ENCODE data around the gene TMC8. TPM values are rescaled to one million over a fixed set of nuclear protein-coding genes. Genes with fewer than 3 reads are reported as not detected.
A peak's percentile ranks its signal among the peaks of the same experiment; 100 is the strongest.

Gene TMC8
- total RNA-seq, 1 experiment from 2014 or later = 3.3 TPM

DNA sequence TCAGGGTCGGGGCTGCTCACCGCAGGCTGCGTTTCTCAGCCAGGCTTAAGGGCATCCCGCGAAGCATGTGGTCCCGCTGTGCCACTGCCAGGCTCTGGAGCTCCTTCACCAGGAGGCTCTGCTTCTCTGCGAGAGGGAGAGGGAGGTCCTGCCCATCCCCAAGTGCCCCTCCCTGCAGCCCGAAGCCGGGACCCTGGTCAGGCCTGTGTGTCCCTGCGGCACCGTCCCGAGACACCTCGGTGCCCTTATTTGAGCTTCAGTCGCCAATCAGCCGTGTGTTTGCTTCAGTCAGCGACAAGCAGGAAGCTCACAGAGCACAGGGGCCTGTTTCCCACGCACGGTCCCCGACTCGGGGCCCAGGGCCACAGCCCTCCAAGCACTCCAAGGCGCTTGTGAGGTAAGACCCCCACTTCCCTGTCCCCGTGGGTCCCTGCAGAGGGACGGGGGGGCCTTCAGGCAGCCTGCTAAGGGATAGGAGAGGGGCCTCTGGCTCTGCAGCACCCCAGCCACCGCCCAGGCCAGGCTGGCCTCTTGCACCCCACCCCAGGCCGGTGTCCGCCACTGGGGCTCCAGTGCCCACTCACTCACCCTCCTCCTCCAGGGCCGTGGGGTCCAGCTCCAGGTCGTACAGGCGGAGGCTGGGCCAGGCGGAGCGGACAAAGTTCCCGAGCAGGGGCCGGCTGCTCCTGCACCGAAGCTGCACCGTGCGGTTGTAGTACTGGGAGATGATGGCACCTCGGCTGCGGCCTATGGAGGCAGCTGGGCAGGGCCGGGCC is 5.2 kb upstream of the TMC8 start:
- Histone ChIP-seq H3K27me3 (ENCODE audit: control insufficient read depth, insufficient read depth, low read length) (no peaks in the 10 kb centered on the region), H3K36me3 (replicated peaks; ENCODE audit: control insufficient read depth, insufficient read depth, low read length) (peaks cover 10% of the 10 kb centered on the region), H3K4me3 (ENCODE audit: insufficient read depth, low read depth, low read length) (no peak overlapping the region)
- no peak for DNase-seq

DNA sequence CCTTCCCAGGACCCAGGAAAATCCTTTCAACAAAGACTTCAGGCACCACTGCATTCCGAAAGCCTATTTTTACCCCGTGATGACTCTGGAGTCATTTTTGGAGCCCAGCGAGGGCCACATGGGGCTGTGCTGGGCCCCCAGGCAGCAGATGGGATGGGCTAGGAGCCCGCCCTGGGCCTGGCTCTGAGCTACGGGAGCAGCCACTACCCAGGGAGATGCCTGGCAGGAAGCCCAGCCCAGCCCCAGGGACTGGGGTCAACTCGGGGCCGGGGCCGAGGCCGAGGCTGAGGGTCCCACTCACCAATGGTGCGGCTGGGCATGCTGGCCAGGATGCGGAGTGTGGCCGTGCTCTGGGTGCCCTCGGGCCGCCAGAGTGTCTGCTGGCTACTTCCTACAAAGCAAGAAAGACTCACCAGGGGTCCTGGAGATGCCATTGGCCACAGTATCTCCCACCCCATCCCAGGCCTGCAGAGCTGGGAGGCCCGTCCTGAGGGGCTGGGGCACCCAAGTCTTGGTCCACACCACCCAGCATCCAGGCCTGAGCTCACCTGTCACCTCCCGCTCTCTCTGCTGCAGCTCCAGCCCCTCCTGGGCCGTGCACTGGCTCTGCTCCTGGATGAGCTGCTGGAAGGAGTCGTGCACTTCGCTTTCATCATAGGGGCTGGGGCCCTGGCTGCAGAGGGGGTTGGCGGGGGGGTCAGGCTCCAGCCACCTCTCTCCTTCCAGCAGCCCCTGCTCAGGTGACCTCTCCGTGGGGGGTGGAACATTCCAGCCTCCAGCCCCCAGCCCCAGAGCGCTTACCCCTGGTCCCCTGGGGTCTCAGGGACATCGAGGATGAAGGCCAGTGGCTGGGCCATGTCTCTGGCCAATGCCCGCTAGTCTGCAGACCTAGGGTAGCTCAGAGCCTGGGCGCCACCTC is 4.3 kb upstream of the TMC8 start:
- Histone ChIP-seq H3K36me3 (replicated peaks; ENCODE audit: control insufficient read depth, insufficient read depth, low read length) (peaks cover 10% of the 10 kb centered on the region), H3K27me3 (ENCODE audit: control insufficient read depth, insufficient read depth, low read length) (no peaks in the 10 kb centered on the region; the same call in 1 of the 2 replicates), H3K4me3 (ENCODE audit: insufficient read depth, low read depth, low read length) (no peak overlapping the region)
- peak; percentile 61 for DNase-seq

DNA sequence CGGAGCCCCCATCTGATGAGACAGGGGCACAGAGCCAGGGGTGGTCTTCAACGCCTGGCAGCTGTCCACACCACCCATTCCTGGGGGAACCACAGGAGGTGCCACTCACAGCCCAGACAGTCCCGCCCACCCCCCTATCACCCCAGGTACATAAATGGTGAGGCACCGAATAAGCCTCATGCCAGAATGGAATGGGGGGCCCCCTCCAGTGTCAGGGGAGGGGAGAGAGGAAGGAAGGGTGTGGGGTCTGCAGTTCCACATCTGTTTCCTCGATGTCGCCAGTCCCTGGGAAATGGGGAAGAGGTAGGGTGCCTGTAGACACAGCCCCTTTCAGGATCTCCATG is 3.7 kb upstream of the TMC8 start:
- peak overlapping the region; percentile 75; the same call in 1 of the 2 replicates for H3K4me3 ChIP-seq (ENCODE audit: insufficient read depth, low read depth, low read length)

GRCh38 chr17:78127239-78127887 is 3.2 kb upstream of the TMC8 start:
- H3K4me3 ChIP-seq (ENCODE audit: insufficient read depth, low read depth, low read length) = peak overlapping the region; percentile 75
- H3K27me3 ChIP-seq (ENCODE audit: control insufficient read depth, insufficient read depth, low read length) = peaks cover 2% of the 10 kb centered on the region; the same call in 1 of the 2 replicates
- DNase-seq = peak; percentile 77
- H3K36me3 ChIP-seq (replicated peaks; ENCODE audit: control insufficient read depth, insufficient read depth, low read length) = peaks cover 8% of the 10 kb centered on the region

More for the DNA sequence above, 3.7 kb upstream of the TMC8 start:
- Histone ChIP-seq H3K36me3 (replicated peaks; ENCODE audit: control insufficient read depth, insufficient read depth, low read length) (peaks cover 9% of the 10 kb centered on the region), H3K27me3 (ENCODE audit: control insufficient read depth, insufficient read depth, low read length) (peaks cover 2% of the 10 kb centered on the region; the same call in 1 of the 2 replicates)
- DNase-seq = peak; percentile 52

DNA sequence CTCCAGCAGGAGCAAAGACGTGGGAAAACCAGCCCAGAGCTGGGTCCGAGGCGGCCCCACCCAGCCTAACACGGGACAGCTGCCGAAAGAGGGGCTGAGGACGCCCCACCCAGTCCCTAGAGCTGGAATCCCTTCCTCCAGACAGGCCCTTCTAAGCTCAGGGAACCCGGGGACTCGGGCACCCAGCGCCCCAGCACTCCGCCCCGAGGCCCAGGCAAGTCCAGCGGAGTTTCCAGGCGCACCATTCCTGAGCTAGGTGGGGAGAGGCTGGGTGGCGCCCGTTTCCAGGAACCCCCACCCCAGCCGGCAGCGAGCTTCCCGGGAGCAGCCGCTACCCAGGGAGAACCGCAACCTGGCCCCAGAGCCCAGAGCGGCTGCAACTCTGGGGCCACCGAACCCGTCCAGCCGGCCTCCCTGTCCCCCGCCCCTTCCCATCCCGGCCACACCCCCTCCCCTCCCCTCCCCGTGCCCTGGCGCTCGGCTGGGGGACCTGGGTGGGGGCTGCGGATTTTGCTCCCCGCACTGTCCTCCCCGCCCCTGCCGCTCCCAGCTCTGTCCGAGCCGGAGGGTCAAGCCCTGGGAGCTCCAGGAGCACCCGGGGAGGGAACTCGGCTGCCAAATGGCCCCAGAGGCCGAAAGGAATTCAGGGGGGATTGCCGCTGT is 2.6 kb upstream of the TMC8 start:
- peak overlapping the region; percentile 75 for H3K4me3 ChIP-seq (ENCODE audit: insufficient read depth, low read depth, low read length)
- peak; percentile 96 for DNase-seq
- peaks cover 5% of the 10 kb centered on the region for H3K27me3 ChIP-seq (ENCODE audit: control insufficient read depth, insufficient read depth, low read length)
- peaks cover 6% of the 10 kb centered on the region for H3K36me3 ChIP-seq (replicated peaks; ENCODE audit: control insufficient read depth, insufficient read depth, low read length)

- DNase-seq = peak; percentile 99
- H3K27me3 ChIP-seq (ENCODE audit: control insufficient read depth, insufficient read depth, low read length) = peaks cover 8% of the 10 kb centered on the region
- peak within 1 kb of the TSS; percentile 75 for H3K4me3 ChIP-seq (ENCODE audit: insufficient read depth, low read depth, low read length)
- H3K36me3 ChIP-seq (replicated peaks; ENCODE audit: control insufficient read depth, insufficient read depth, low read length) = peaks cover 2% of the 10 kb centered on the region
Observed at GRCh38 chr17:78128551-78129350, 1.8 kb upstream of the TMC8 start, which contains the start of gene TMC6. Gene TMC6, minus strand, starts transcription at chr17:78128755. Its CDS starts 1,923 bp downstream, at chr17:78126832.

DNA sequence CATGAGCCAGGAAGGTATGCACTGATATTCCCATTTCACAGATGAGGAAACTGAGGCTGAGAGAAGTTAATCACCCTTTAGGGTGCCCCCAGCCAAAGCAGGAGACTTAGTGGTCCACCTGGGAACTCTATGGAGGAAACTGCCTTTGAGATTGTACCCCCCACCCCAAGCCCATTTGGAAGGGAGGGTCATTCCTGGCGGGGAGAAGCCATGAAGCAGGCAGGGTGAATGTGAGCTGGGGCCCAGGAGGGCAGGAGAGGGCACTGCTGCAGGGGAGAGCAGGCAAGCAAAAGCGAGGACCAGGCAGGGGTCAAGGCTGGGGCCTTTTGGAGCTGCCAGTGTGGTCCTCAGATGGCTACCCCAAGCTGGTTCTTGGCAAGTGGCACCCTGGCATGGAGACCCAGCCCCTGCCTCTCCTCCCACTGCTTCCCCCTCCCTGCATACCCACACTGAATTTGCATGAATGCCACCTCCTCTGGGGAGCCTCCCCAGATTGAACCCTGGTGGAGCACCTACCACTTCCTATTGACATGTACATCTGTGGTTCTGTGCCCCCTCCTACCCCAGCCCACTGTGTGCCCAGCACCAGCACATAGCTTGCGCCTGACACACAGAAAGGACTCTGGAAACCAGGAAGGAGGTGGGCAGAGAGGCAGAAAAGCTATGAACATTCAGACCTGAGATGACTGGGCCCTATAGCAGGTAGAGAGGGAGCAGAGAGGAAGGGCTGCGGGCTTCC is 1.1 kb upstream of the TMC8 start:
- Histone ChIP-seq H3K4me3 (ENCODE audit: insufficient read depth, low read depth, low read length) (no peak overlapping the region), H3K36me3 (replicated peaks; ENCODE audit: control insufficient read depth, insufficient read depth, low read length) (no peaks in the 10 kb centered on the region), H3K27me3 (ENCODE audit: control insufficient read depth, insufficient read depth, low read length) (peaks cover 10% of the 10 kb centered on the region)
- peak; percentile 58 for DNase-seq

DNA sequence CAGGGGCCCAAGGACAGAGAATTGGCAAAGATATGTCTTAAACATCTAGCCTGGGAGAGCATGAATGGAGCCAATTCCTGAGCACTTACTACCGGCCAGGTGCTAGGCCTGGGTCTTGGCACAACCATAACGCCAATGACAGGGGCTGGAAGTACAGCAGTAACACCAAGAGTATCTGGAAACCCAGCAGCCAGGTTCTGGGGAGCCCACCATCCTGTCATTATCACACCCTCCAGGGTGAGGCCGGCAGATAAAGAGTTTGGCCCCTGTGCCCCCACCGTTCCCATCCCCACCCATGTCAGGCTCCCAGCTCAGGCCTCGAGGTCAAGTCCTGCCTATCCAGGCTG is 508 bp upstream of the TMC8 start:
- peaks cover 10% of the 10 kb centered on the region for H3K27me3 ChIP-seq (ENCODE audit: control insufficient read depth, insufficient read depth, low read length)

DNA sequence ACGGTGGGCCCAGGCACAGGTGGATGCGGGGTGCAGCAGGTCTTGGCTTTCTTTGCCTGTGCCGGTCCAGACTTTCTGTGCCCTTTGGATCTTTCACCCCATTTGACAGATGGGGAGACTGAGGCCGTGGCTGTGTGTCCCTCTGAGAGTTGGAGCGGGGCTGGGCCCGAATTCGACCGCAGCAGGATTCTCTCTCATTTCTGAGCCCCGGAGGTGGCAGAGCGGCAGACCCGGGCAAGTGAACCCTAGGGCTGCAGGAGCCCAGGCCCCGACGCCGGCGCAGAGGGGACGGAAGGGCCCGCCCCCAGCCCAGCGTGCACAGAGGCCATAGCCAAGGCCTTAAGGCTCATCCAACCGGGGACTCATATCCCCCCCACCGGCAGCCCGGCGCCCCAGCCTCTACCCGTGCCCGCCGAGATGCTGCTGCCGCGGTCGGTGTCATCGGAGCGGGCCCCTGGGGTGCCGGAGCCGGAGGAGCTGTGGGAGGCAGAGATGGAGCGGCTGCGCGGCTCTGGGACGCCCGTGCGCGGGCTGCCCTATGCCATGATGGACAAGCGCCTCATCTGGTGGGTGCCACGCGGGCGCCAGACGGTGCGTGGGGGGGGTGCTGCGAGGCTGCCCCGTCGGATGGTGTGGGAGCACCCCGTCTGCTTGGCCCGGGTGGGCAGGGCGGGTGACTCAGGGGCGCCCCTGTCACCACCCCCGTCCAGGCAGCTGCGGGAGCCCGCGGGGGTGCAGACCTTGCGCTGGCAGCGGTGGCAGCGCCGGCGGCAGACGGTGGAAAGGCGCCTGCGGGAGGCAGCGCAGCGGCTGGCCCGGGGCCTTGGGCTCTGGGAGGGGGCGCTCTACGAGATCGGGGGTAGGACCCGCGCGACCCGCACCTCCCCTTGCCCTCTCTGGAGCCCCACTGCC is 857 bp downstream of the TMC8 start:
- DNase-seq = peak; percentile 84
- H3K4me3 ChIP-seq (ENCODE audit: insufficient read depth, low read depth, low read length) = peak overlapping the region; percentile 39
- H3K36me3 ChIP-seq (replicated peaks; ENCODE audit: control insufficient read depth, insufficient read depth, low read length) = no peaks in the 10 kb centered on the region
- peaks cover 10% of the 10 kb centered on the region for H3K27me3 ChIP-seq (ENCODE audit: control insufficient read depth, insufficient read depth, low read length)

More for the DNA sequence above, 508 bp upstream of the TMC8 start:
- no peak overlapping the region for H3K4me3 ChIP-seq (ENCODE audit: insufficient read depth, low read depth, low read length)
- H3K36me3 ChIP-seq (replicated peaks; ENCODE audit: control insufficient read depth, insufficient read depth, low read length) = no peaks in the 10 kb centered on the region
- DNase-seq = peak; percentile 66

- H3K4me3 ChIP-seq (ENCODE audit: insufficient read depth, low read depth, low read length) = peak overlapping the region; percentile 39
- no peaks in the 10 kb centered on the region for H3K36me3 ChIP-seq (replicated peaks; ENCODE audit: control insufficient read depth, insufficient read depth, low read length)
- DNase-seq = peak; percentile 87
- H3K27me3 ChIP-seq (ENCODE audit: control insufficient read depth, insufficient read depth, low read length) = peaks cover 10% of the 10 kb centered on the region
Observed at GRCh38 chr17:78132084-78132676, 1.6 kb downstream of the TMC8 start.

DNA sequence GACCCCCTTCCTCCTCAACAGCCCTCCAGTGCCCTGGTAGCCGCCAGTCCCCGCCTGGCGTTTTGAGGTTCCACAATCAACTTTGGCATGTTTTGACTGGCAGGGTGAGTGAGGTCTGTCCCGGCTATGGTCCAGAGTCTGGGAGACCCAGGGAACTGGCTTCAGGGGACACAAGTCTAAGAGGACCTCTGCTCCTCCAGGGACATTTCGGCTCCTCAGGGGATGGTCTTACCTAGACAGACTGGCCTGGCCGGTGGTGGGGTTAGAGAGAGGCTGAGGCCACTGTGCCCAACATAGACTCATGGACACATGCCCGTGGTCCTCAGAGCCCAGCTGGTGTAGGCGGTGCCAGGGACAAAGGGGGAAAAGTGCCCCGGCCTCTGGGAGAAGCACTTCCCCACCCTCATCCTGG is 2.2 kb downstream of the TMC8 start:
- Histone ChIP-seq H3K27me3 (ENCODE audit: control insufficient read depth, insufficient read depth, low read length) (peaks cover 10% of the 10 kb centered on the region), H3K36me3 (replicated peaks; ENCODE audit: control insufficient read depth, insufficient read depth, low read length) (no peaks in the 10 kb centered on the region), H3K4me3 (ENCODE audit: insufficient read depth, low read depth, low read length) (no peak overlapping the region)
- DNase-seq = no peak
